IMR-90 (cell line): ENCODE measurements around the gene GCNA. TPM values are rescaled to one million over a fixed set of nuclear protein-coding genes. Genes with fewer than 3 reads are reported as not detected.
"Not testable (repeated sequence)": the region's sequence is repeated elsewhere in the genome, so short reads cannot be mapped to it uniquely, and the experiment has no call there.

Source experiments
- ATAC-seq: fragments of 200-7000 bp; cut with Tn5 transposase; 2 replicates; pipeline ENCODE4 v1.9.1; 2020; ENCODE audit warnings: low read depth, mild to moderate bottlenecking, moderate library complexity
- BruUV-seq: library from RNA; stranded (reverse); fragments of 400-500 nt; replicated peaks from 2 replicates; lab custom pipeline; 2021; lab: Mats Ljungman, UMichigan
- CTCF ChIA-PET: fragments of 300-600 bp; formaldehyde crosslinking; extraction: SDS; loops from one replicate; lab custom pipeline; 2021; ENCODE audit warnings: antibody characterized with exemption; lab: Yijun Ruan, JAX
- POLR2A ChIA-PET: fragments of 300-600 bp; sonication (Branson Sonifier 250); formaldehyde crosslinking; loops from one replicate; lab custom pipeline; 2022; ENCODE audit warnings: antibody characterized with exemption; ENCODE audit not compliant: unreplicated experiment; lab: Charles Lee
- DNase-seq: peaks from one replicate; pipeline ENCODE4 v3.0.0; 2013
- H2AFZ ChIP-seq: replicated peaks from 2 replicates; pipeline ENCODE3; 2013; ENCODE audit warnings: low read length, mild to moderate bottlenecking; ENCODE audit not compliant: poor library complexity
- H2AK5ac ChIP-seq: 2 replicates; pipeline ENCODE4 v1.6.1; 2013; ENCODE audit warnings: low read depth, low read length, inconsistent platforms
- H2AK9ac ChIP-seq: replicated peaks from 2 replicates; pipeline ENCODE3; 2013; ENCODE audit warnings: mild to moderate bottlenecking, low read depth, low read length, moderate library complexity; ENCODE audit not compliant: poor library complexity
- H2BK120ac ChIP-seq: 2 replicates; pipeline ENCODE4 v1.6.1; 2013; ENCODE audit warnings: low read depth, low read length, inconsistent platforms
- H2BK15ac ChIP-seq: 3 replicates; pipeline ENCODE4 v1.6.1; 2013; ENCODE audit warnings: low read depth, low read length, inconsistent platforms
- H2BK20ac ChIP-seq: 2 replicates; pipeline ENCODE4 v1.6.1; 2013; ENCODE audit warnings: low read depth, mild to moderate bottlenecking, inconsistent platforms, low read length, moderate library complexity
- H2BK5ac ChIP-seq: 2 replicates; pipeline ENCODE4 v1.6.1; 2013; ENCODE audit warnings: mild to moderate bottlenecking, low read depth, low read length, inconsistent platforms; ENCODE audit not compliant: poor library complexity, severe bottlenecking
- H3K14ac ChIP-seq: replicated peaks from 2 replicates; pipeline ENCODE4 v1.6.1; 2013; ENCODE audit warnings: low read depth, low read length, inconsistent platforms
- H3K18ac ChIP-seq: 2 replicates; pipeline ENCODE4 v1.6.1; 2013; ENCODE audit warnings: low read depth, low read length, control low read depth
- H3K23ac ChIP-seq: 2 replicates; pipeline ENCODE4 v1.6.1; 2013; ENCODE audit warnings: low read depth, low read length, inconsistent platforms
- H3K27ac ChIP-seq: 2 replicates; pipeline ENCODE4 v1.5.1; 2013; ENCODE audit warnings: mild to moderate bottlenecking, control low read depth, low read length; ENCODE audit not compliant: insufficient read depth
- H3K27me3 ChIP-seq: 2 replicates; pipeline ENCODE4 v1.6.1; 2013; ENCODE audit warnings: low read length; ENCODE audit not compliant: control insufficient read depth, insufficient read depth
- H3K36me3 ChIP-seq: 2 replicates; pipeline ENCODE4 v1.6.1; 2013; ENCODE audit warnings: low read length, mixed read lengths; ENCODE audit not compliant: control insufficient read depth, insufficient read depth
- H3K4ac ChIP-seq: 2 replicates; pipeline ENCODE4 v1.6.1; 2013; ENCODE audit warnings: low read depth, low read length, inconsistent platforms
- H3K4me1 ChIP-seq: 2 replicates; pipeline ENCODE4 v1.6.1; 2013; ENCODE audit warnings: low read length, mixed read lengths; ENCODE audit not compliant: control insufficient read depth, insufficient read depth
- H3K4me2 ChIP-seq: 2 replicates; pipeline ENCODE4 v1.6.1; 2013; ENCODE audit warnings: low read depth, mild to moderate bottlenecking, control low read depth, low read length, moderate library complexity
- H3K4me3 ChIP-seq: 2 replicates; pipeline ENCODE4 v1.5.1; 2013; ENCODE audit warnings: low read depth, mild to moderate bottlenecking, control low read depth, low read length, moderate library complexity; ENCODE audit not compliant: insufficient read depth
- H3K56ac ChIP-seq: 2 replicates; pipeline ENCODE4 v1.6.1; 2013; ENCODE audit warnings: low read length, inconsistent platforms; ENCODE audit not compliant: insufficient read depth; ENCODE audit errors: extremely low read depth
- H3K79me1 ChIP-seq, 2 experiments: 2 replicates each; pipeline ENCODE4 v1.6.1; 2013; ENCODE audit warnings: low read length in 2 of 2, inconsistent platforms in 1 of 2, low read depth in 1 of 2
- H3K9ac ChIP-seq: 2 replicates; pipeline ENCODE4 v1.6.1; 2013; ENCODE audit warnings: low read depth, low read length, control low read depth
- H3K9me1 ChIP-seq: 2 replicates; pipeline ENCODE4 v1.6.1; 2013; ENCODE audit warnings: low read length, inconsistent platforms; ENCODE audit not compliant: insufficient read depth
- H3K9me3 ChIP-seq: 2 replicates; pipeline ENCODE4 v1.6.1; 2013; ENCODE audit warnings: low read length; ENCODE audit not compliant: control insufficient read depth, insufficient read depth
- H4K20me1 ChIP-seq: 2 replicates; pipeline ENCODE4 v1.6.1; 2013; ENCODE audit warnings: low read length, inconsistent platforms; ENCODE audit not compliant: insufficient read depth
- H4K5ac ChIP-seq: 2 replicates; pipeline ENCODE4 v1.6.1; 2013; ENCODE audit warnings: mild to moderate bottlenecking, low read depth, low read length, control low read depth
- H4K8ac ChIP-seq, 2 experiments: 2 replicates each; pipeline ENCODE4 v1.6.1; 2013; ENCODE audit warnings: low read depth in 2 of 2, low read length in 2 of 2, control low read depth in 1 of 2, inconsistent platforms in 1 of 2
- H4K91ac ChIP-seq: 2 replicates; pipeline ENCODE4 v1.6.1; 2013; ENCODE audit warnings: low read depth, low read length, inconsistent platforms; ENCODE audit not compliant: insufficient read depth
- WGBS, 2 experiments: methylation state at CpG; one replicate each; pipeline versions ENCODE4 v1.1.5 to v1.1.7; 2013; ENCODE audit warnings: missing lambda C conversion rate in 2 of 2; ENCODE audit not compliant: insufficient read length in 1 of 2; ENCODE audit errors: extremely low coverage in 2 of 2; 5-methylcytosine and 5-hydroxymethylcytosine counted together
- dilution Hi-C: fragments of 300-500 bp; cut with HindIII; formaldehyde crosslinking; loops from one replicate; pipeline ENCODE4 v1.14.3; 2018; ENCODE audit warnings: low sequenced_read_pairs; ENCODE audit not compliant: unreplicated experiment
- in situ Hi-C: fragments of 300-500 bp; cut with MboI; formaldehyde crosslinking; loops from 3 replicates; pipeline ENCODE4 v1.14.3; 2019; ENCODE audit warnings: low sequenced_read_pairs, inconsistent platforms, mixed read lengths
- intact Hi-C: fragments of 100-400 bp; cut with micrococcal nuclease; formaldehyde crosslinking; loops from 2 replicates; pipeline ENCODE4 v1.10.0; 2022
- polyA plus RNA-seq, 3 experiments: library from polyadenylated mRNA; depleted of rRNA; stranded (reverse); fragments of >200 nt; gene quantifications; 2 replicates each; pipeline ENCODE4 v1.2.3, GENCODE V29; 2012; ENCODE audit warnings: low replicate concordance in 1 of 3
- total RNA-seq: library from RNA; depleted of rRNA; stranded (reverse); fragments of >200 nt; gene quantifications from 2 replicates; pipeline ENCODE4 v1.2.3, GENCODE V29; 2012; rRNA removed

Gene GCNA
- total and polyA plus RNA-seq, 2 of the 4 experiments (the other 2 are of a cell fraction) = 0.90 to 1.3 TPM

- CTCF ChIA-PET, H3K36me3 ChIP-seq, H2BK120ac ChIP-seq, H2BK5ac ChIP-seq, H4K91ac ChIP-seq, H4K20me1 ChIP-seq, H3K4me1 ChIP-seq, H3K4ac ChIP-seq, H3K14ac ChIP-seq, H3K9ac ChIP-seq, H3K23ac ChIP-seq, H3K27me3 ChIP-seq, H3K27ac ChIP-seq, H2AK9ac ChIP-seq, dilution Hi-C loops, H2BK15ac ChIP-seq, H4K5ac ChIP-seq, H3K79me1 ChIP-seq, H3K56ac ChIP-seq, H2BK20ac ChIP-seq, BruUV-seq, H2AFZ ChIP-seq, H3K9me3 ChIP-seq, DNase-seq, H3K9me1 ChIP-seq, H3K18ac ChIP-seq, intact Hi-C loops, H3K4me3 ChIP-seq, POLR2A ChIA-PET, H4K8ac ChIP-seq, ATAC-seq, H3K4me2 ChIP-seq, H2AK5ac ChIP-seq: not testable (repeated sequence)
- in situ Hi-C loops = loop anchor here (25.0 kb wide), 1 partner anchor 200 kb away; no protein-coding TSS in a partner anchor
- no CpG with 5 or more reads among the region's 11 CpGs for WGBS, 2 experiments
Measured at GRCh38 chrX:71662654-71663053, 84.4 kb downstream of the GCNA start.

Other genes starting within 250 kb of the GCNA start
- gene TAF1, start 212.1 kb upstream of the GCNA start, total RNA-seq = 25.5 and 36.1 TPM in 2 replicates
- 11.6 and 15.7 TPM in 2 replicates for gene TAF1, start 212.1 kb upstream of the GCNA start, polyA plus RNA-seq (2012; rRNA removed)
- gene OGT, start 45.3 kb upstream of the GCNA start, total RNA-seq = 65.0 and 80.7 TPM in 2 replicates
- gene OGT, start 45.3 kb upstream of the GCNA start, polyA plus RNA-seq (2012; rRNA removed) = 96.8 and 113 TPM in 2 replicates
- not detected in 2 replicates for gene CXCR3, start 40.1 kb downstream of the GCNA start, total RNA-seq
- not detected in 2 replicates for gene CXCR3, start 40.1 kb downstream of the GCNA start, polyA plus RNA-seq (2012; rRNA removed)
- not detected in 2 replicates for gene CXorf49, start 139.8 kb downstream of the GCNA start, total RNA-seq
- not detected in 2 replicates for gene CXorf49, start 139.8 kb downstream of the GCNA start, polyA plus RNA-seq (2012; rRNA removed)
- not detected in 2 replicates for gene CXorf49B, start 184.9 kb downstream of the GCNA start, total RNA-seq
- gene CXorf49B, start 184.9 kb downstream of the GCNA start, polyA plus RNA-seq (2012; rRNA removed) = not detected in 2 replicates